GM18505 (cell line): ENCODE data around the gene CES2.

ENCODE experiments used
- ATAC-seq: cut with Tn5 transposase; IDR thresholded peaks from one replicate; pipeline ENCODE4 v1.9.1; 2021; ENCODE audit not compliant: unreplicated experiment
- POLR2A ChIP-seq: IDR thresholded peaks from 4 replicates; pipeline ENCODE4 v1.6.1; 2011; ENCODE audit warnings: borderline replicate concordance; ENCODE audit not compliant: insufficient read depth, insufficient read length; ENCODE audit errors: extremely low read depth

CES2 gene

GRCh38 chr16:66898207-66898606 is 37.1 kb upstream of the CES2 start:
- ATAC-seq = no peak
- no peak for TF ChIP-seq POLR2A

GRCh38 chr16:66898933-66899309 is 36.4 kb upstream of the CES2 start:
- no peak for TF ChIP-seq POLR2A
- ATAC-seq = no peak

- ATAC-seq = no peak
- no peak for TF ChIP-seq POLR2A
Observed at GRCh38 chr16:66899310-66899944, 35.9 kb upstream of the CES2 start.

GRCh38 chr16:66899945-66900710 is 35.2 kb upstream of the CES2 start:
- ATAC-seq = no peak
- TF ChIP-seq POLR2A = no peak

- no peak for TF ChIP-seq POLR2A
- ATAC-seq = no peak
Observed at GRCh38 chr16:66900721-66901441, 34.4 kb upstream of the CES2 start.

- ATAC-seq = no peak
- TF ChIP-seq POLR2A = no peak
Observed at GRCh38 chr16:66901626-66902025, 33.7 kb upstream of the CES2 start.

GRCh38 chr16:66902648-66903543 is 32.4 kb upstream of the CES2 start:
- TF ChIP-seq POLR2A = no peak
- ATAC-seq = no peak

- ATAC-seq = no peak
- no peak for TF ChIP-seq POLR2A
Observed at GRCh38 chr16:66903544-66904427, 31.5 kb upstream of the CES2 start.

GRCh38 chr16:66904428-66904845 is 30.9 kb upstream of the CES2 start:
- ATAC-seq = no peak
- TF ChIP-seq POLR2A = no peak

- no peak for ATAC-seq
- no peak for TF ChIP-seq POLR2A
Observed at GRCh38 chr16:66904846-66905632, 30.3 kb upstream of the CES2 start.
